ENCODE data around the gene TM2D3.

- no peak for TF ChIP-seq CTCF (IDR thresholded peaks at IDR 0.05; ENCODE audit: control extremely low read depth in 1 of 3, insufficient read depth in 1 of 3, low read depth in 1 of 3, low read length in 3 of 3)
- TF ChIP-seq GABPA (IDR thresholded peaks at IDR 0.05; ENCODE audit: borderline replicate concordance, insufficient read depth, low read length) = no peak
- TF ChIP-seq EP300 (IDR thresholded peaks at IDR 0.05; ENCODE audit: borderline replicate concordance in 1 of 2, low read depth in 2 of 2, low read length in 2 of 2) = no peak
- TF ChIP-seq TAF1 (IDR thresholded peaks at IDR 0.05; ENCODE audit: low read depth, low read length) = no peak
- no peak for TF ChIP-seq JUN (IDR thresholded peaks at IDR 0.05; ENCODE audit: low read depth, low read length)
- TF ChIP-seq BCL11A (IDR thresholded peaks at IDR 0.05; ENCODE audit: low read depth in 2 of 2, low read length in 2 of 2) = no peak
- TF ChIP-seq JUND (IDR thresholded peaks at IDR 0.05; ENCODE audit: low read length) = no peak
- TF ChIP-seq HDAC2 (IDR thresholded peaks at IDR 0.05; ENCODE audit: borderline replicate concordance in 1 of 2, low read depth in 2 of 2, low read length in 2 of 2) = no peak
- no peak for TF ChIP-seq ASH2L (IDR thresholded peaks at IDR 0.05; ENCODE audit: low read length)
- TF ChIP-seq POLR2A (IDR thresholded peaks at IDR 0.05; ENCODE audit: control extremely low read depth in 1 of 2, low read depth in 2 of 2, low read length in 2 of 2) = no peak
These were observed 7.8 kb upstream of the TM2D3 start for GRCh38 chr15:101660005-101660404.
